ENCODE measurements around the gene YJEFN3.

YJEFN3 gene

GRCh38 chr19:19501798-19502197 lies 26.9 kb upstream of the YJEFN3 start:
- Histone ChIP-seq H3K9me2 (ENCODE audit: low read depth, low read length) (no peaks in the 10 kb centered on the region), H3F3A (ENCODE audit: insufficient read depth, low read length) (no peaks in the 10 kb centered on the region)

DNA sequence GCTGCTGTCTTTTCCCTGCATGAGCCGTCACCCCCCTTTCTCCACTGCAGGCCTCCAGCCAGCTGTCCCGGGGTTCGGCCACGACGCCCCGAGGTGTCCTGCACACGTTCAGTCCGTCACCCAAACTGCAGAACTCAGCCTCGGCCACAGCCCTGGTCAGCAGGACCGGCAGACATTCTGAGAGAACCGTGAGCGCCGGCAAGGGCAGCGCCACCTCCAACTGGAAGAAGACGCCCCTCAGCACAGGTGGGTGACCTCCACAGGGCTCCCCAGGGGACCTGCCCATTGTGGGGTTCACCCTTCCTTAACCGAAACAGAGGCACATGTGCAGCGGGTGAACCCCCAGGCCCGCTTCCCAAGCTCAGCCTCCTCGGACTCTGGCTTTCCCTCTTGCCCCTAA lies 26.4 kb upstream of the YJEFN3 start:
- TF ChIP-seq EZH2 (IDR thresholded peaks at IDR 0.05; ENCODE audit: borderline replicate concordance, low read length): no peak
- TF ChIP-seq, protein P1, sequence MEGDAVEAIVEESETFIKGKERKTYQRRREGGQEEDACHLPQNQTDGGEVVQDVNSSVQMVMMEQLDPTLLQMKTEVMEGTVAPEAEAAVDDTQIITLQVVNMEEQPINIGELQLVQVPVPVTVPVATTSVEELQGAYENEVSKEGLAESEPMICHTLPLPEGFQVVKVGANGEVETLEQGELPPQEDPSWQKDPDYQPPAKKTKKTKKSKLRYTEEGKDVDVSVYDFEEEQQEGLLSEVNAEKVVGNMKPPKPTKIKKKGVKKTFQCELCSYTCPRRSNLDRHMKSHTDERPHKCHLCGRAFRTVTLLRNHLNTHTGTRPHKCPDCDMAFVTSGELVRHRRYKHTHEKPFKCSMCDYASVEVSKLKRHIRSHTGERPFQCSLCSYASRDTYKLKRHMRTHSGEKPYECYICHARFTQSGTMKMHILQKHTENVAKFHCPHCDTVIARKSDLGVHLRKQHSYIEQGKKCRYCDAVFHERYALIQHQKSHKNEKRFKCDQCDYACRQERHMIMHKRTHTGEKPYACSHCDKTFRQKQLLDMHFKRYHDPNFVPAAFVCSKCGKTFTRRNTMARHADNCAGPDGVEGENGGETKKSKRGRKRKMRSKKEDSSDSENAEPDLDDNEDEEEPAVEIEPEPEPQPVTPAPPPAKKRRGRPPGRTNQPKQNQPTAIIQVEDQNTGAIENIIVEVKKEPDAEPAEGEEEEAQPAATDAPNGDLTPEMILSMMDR (IDR thresholded peaks at IDR 0.05; ENCODE audit: low read length): no peak
- Histone ChIP-seq H3K9ac (ENCODE audit: low read length) (no peak overlapping the region), H3K27me3 (ENCODE audit: insufficient read depth, low read length) (no peaks in the 10 kb centered on the region), H3K4me2 (ENCODE audit: low read length) (no peak overlapping the region), H3K9me3 (ENCODE audit: low read length) (no peaks in the 10 kb centered on the region), H2AFZ (ENCODE audit: low read length) (no peak overlapping the region), H3K36me3 (ENCODE audit: insufficient read depth, low read length) (peaks cover 99% of the 10 kb centered on the region), H3K79me2 (ENCODE audit: insufficient read depth, low read length) (no peaks in the 10 kb centered on the region), H3K27ac (ENCODE audit: low read depth, low read length, poor library complexity, severe bottlenecking) (no peak overlapping the region), H3F3A (ENCODE audit: insufficient read depth, low read length) (no peaks in the 10 kb centered on the region), H3K9me2 (ENCODE audit: low read depth, low read length) (no peaks in the 10 kb centered on the region), H3K4me1 (ENCODE audit: insufficient read depth, low read length, severe bottlenecking) (no peaks in the 10 kb centered on the region), H3K4me3 (ENCODE audit: low read depth, low read length, poor library complexity, severe bottlenecking) (no peak overlapping the region), H4K20me1 (ENCODE audit: insufficient read depth, low read length) (no peaks in the 10 kb centered on the region)

More at GRCh38 chr19:19501798-19502197, 26.9 kb upstream of the YJEFN3 start:
- no peak overlapping the region for H3K4me2 ChIP-seq (ENCODE audit: low read length)
- no peak overlapping the region for H3K4me3 ChIP-seq (ENCODE audit: low read depth, low read length, poor library complexity, severe bottlenecking)
- no peak overlapping the region for H3K9ac ChIP-seq (ENCODE audit: low read length)
- H3K36me3 ChIP-seq (ENCODE audit: insufficient read depth, low read length): peaks cover 99% of the 10 kb centered on the region
- no peak overlapping the region for H2AFZ ChIP-seq (ENCODE audit: low read length)
- no peaks in the 10 kb centered on the region for H3K27me3 ChIP-seq (ENCODE audit: insufficient read depth, low read length)
- H3K79me2 ChIP-seq (ENCODE audit: insufficient read depth, low read length): no peaks in the 10 kb centered on the region
- H3K27ac ChIP-seq (ENCODE audit: low read depth, low read length, poor library complexity, severe bottlenecking): no peak overlapping the region
- no peaks in the 10 kb centered on the region for H4K20me1 ChIP-seq (ENCODE audit: insufficient read depth, low read length)
- TF ChIP-seq, protein P1 (IDR thresholded peaks at IDR 0.05; ENCODE audit: low read length): no peak
- TF ChIP-seq EZH2 (IDR thresholded peaks at IDR 0.05; ENCODE audit: borderline replicate concordance, low read length): no peak
- no peaks in the 10 kb centered on the region for H3K4me1 ChIP-seq (ENCODE audit: insufficient read depth, low read length, severe bottlenecking)
- H3K9me3 ChIP-seq (ENCODE audit: low read length): no peaks in the 10 kb centered on the region

DNA sequence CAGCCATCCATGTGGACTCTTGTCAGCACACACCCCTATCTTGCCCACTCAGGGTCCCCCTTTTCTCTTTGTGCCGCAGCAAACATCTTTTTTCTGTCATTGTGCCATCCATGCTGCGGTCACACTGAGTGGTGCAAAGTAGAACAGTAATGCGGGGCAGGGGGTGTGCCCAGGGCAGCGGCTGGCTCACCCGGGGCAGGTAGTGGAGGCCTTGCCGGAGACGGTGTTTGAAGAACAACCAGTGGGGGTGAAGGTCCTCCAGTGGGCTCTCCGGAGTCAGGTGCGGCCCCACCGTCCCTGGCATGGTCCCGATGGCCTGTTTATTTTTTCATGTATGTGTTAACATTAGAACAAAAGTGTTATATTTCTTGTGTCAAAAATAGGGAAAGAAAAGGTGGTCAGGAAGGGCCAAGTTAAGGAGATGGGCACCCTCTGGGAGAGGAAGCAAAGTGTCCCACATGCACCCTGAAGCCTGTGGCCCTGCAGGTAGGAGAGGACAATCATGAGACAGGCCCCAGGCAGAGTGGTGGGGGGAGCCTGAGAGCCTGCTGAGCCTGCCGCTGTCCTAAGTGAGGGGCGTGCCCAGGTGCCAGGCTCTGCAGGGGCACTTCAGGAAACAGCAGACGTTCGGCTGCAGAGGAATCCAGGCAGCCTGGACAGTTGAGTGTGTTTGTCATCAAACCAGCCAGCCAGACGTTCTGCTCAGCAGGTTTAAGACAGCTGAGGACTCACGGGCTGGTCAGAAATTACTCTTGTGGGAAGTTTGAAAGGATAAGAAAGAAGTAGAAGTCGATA lies 25.7 kb upstream of the YJEFN3 start:
- no peak overlapping the region for H3K4me2 ChIP-seq (ENCODE audit: low read length)
- no peaks in the 10 kb centered on the region for H3K9me3 ChIP-seq (ENCODE audit: low read length)
- no peak overlapping the region for H3K9ac ChIP-seq (ENCODE audit: low read length)
- TF ChIP-seq, protein P1 (IDR thresholded peaks at IDR 0.05; ENCODE audit: low read length): no peak
- TF ChIP-seq EZH2 (IDR thresholded peaks at IDR 0.05; ENCODE audit: borderline replicate concordance, low read length): no peak
- H3F3A ChIP-seq (ENCODE audit: insufficient read depth, low read length): no peaks in the 10 kb centered on the region
- H3K4me1 ChIP-seq (ENCODE audit: insufficient read depth, low read length, severe bottlenecking): no peaks in the 10 kb centered on the region
- no peak overlapping the region for H3K27ac ChIP-seq (ENCODE audit: low read depth, low read length, poor library complexity, severe bottlenecking)
- H4K20me1 ChIP-seq (ENCODE audit: insufficient read depth, low read length): no peaks in the 10 kb centered on the region
- no peaks in the 10 kb centered on the region for H3K79me2 ChIP-seq (ENCODE audit: insufficient read depth, low read length)
- H3K36me3 ChIP-seq (ENCODE audit: insufficient read depth, low read length): peaks cover 99% of the 10 kb centered on the region
- no peak overlapping the region for H3K4me3 ChIP-seq (ENCODE audit: low read depth, low read length, poor library complexity, severe bottlenecking)
- no peaks in the 10 kb centered on the region for H3K27me3 ChIP-seq (ENCODE audit: insufficient read depth, low read length)
- no peaks in the 10 kb centered on the region for H3K9me2 ChIP-seq (ENCODE audit: low read depth, low read length)
- H2AFZ ChIP-seq (ENCODE audit: low read length): no peak overlapping the region

Data from OCI-LY1 (cell line).